ENCODE results near the gene DGKH. TPM values are rescaled to one million over a fixed set of nuclear protein-coding genes. Genes with fewer than 3 reads are reported as not detected.

The DGKH gene
- total and polyA plus RNA-seq, 9 of the 15 experiments (the other 6 are each of a cell fraction or from before 2014, with no cell fraction given) = 0.38 to 4.4 (median 3.1) TPM

DNA sequence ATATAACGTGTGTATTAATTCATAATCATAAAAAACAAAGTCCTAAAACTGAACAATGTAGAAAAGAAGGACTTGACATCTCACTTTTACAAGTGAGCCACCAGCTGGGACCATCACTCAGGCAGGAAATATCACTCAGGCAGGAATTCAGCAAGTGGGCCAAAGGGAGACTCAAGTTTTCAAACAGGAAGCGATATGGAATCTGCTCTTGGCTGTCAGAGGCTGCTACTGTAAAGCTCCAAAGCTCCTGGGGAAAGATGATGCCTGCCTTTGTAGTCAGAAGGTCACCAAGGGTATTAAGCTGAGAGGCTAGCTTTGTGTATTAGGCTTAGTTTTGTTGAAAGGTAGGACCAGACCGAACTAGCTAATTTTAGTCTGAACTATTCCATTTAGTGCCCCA is 218.0 kb downstream of the DGKH start (continued):
- TF ChIP-seq PCBP1 (IDR thresholded peaks at IDR 0.05; ENCODE audit: low read depth, low read length, poor library complexity, severe bottlenecking) (no peak), IRF9 (tag; IDR thresholded peaks at IDR 0.05) (no peak), RNF2 (IDR thresholded peaks at IDR 0.05) (no peak), CREM (IDR thresholded peaks at IDR 0.05; ENCODE audit: low read depth) (no peak), SRSF9 (IDR thresholded peaks at IDR 0.05; ENCODE audit: borderline replicate concordance, low read depth, low read length) (no peak), TEAD4 (IDR thresholded peaks at IDR 0.05; ENCODE audit: low read length) (no peak), TEAD4 (CRISPR knock-in tag; IDR thresholded peaks at IDR 0.05; ENCODE audit: borderline replicate concordance) (no peak)
- TF ChIP-seq, protein P1, sequence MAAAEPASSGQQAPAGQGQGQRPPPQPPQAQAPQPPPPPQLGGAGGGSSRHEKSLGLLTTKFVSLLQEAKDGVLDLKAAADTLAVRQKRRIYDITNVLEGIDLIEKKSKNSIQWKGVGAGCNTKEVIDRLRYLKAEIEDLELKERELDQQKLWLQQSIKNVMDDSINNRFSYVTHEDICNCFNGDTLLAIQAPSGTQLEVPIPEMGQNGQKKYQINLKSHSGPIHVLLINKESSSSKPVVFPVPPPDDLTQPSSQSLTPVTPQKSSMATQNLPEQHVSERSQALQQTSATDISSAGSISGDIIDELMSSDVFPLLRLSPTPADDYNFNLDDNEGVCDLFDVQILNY (CRISPR knock-in tag; IDR thresholded peaks at IDR 0.05) = no peak
- TF ChIP-seq, protein P2, sequence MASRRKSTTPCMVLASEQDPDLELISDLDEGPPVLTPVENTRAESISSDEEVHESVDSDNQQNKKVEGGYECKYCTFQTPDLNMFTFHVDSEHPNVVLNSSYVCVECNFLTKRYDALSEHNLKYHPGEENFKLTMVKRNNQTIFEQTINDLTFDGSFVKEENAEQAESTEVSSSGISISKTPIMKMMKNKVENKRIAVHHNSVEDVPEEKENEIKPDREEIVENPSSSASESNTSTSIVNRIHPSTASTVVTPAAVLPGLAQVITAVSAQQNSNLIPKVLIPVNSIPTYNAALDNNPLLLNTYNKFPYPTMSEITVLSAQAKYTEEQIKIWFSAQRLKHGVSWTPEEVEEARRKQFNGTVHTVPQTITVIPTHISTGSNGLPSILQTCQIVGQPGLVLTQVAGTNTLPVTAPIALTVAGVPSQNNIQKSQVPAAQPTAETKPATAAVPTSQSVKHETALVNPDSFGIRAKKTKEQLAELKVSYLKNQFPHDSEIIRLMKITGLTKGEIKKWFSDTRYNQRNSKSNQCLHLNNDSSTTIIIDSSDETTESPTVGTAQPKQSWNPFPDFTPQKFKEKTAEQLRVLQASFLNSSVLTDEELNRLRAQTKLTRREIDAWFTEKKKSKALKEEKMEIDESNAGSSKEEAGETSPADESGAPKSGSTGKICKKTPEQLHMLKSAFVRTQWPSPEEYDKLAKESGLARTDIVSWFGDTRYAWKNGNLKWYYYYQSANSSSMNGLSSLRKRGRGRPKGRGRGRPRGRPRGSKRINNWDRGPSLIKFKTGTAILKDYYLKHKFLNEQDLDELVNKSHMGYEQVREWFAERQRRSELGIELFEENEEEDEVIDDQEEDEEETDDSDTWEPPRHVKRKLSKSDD (conservative IDR thresholded peaks at IDR 0.05; ENCODE audit: low read length) = no peak

Measured in K562 (cell line).